C4-2B (cell line): ENCODE data around the gene SLC39A11.

ENCODE experiments used
- H3K27ac ChIP-seq: fragments of 450-650 bp; 2 replicates; pipeline ENCODE4 v1.5.1; 2017
- ZFX ChIP-seq: fragments of 450-650 bp; IDR thresholded peaks from 2 replicates; pipeline ENCODE4 v1.6.1; 2017
- TF ChIP-seq, protein P1 (sequence below): fragments of 450-650 bp; conservative IDR thresholded peaks from 2 replicates; pipeline ENCODE4 v1.5.1; 2017; ENCODE audit warnings: mild to moderate bottlenecking

SLC39A11 gene

DNA sequence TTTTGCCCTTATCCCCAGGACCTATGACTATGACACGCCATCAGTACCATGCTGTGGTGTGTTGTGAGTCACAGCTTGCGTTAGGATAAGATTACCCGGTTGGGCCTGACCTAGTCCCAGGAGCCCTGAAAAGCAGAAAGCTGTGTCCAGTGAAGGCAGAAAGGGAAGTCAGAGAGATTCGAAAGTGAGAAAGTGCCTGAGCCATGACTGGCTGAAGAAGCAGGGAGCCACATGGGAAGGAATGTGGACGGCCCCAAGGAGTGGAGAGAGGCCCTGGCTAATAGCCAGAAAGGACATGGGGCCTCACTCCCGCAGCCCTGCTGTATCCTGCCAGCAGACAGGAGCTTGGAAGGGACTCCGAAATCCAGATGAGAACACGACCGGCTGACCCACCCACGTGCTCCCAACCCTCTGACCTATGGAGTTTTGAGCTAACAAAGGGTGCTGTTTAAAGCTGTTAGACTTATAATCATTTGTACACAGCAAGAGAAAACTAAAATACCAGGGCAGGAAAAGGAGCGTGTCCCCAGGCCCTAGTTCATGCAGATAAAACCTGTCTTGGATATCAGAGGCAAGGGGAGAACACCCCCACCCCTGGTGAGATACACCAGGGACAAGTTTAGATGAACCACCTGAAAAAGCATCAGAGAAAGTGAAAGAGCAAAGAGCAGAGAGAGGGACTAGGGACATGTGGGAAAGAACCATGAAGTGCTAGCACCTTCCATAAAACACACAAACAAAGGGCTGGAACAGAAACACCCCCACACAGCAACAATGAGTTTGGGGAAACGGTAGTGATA is 115.3 kb downstream of the SLC39A11 start:
- no peak overlapping the region for H3K27ac ChIP-seq
- TF ChIP-seq, protein P1, sequence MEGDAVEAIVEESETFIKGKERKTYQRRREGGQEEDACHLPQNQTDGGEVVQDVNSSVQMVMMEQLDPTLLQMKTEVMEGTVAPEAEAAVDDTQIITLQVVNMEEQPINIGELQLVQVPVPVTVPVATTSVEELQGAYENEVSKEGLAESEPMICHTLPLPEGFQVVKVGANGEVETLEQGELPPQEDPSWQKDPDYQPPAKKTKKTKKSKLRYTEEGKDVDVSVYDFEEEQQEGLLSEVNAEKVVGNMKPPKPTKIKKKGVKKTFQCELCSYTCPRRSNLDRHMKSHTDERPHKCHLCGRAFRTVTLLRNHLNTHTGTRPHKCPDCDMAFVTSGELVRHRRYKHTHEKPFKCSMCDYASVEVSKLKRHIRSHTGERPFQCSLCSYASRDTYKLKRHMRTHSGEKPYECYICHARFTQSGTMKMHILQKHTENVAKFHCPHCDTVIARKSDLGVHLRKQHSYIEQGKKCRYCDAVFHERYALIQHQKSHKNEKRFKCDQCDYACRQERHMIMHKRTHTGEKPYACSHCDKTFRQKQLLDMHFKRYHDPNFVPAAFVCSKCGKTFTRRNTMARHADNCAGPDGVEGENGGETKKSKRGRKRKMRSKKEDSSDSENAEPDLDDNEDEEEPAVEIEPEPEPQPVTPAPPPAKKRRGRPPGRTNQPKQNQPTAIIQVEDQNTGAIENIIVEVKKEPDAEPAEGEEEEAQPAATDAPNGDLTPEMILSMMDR: no peak
- TF ChIP-seq ZFX: no peak

DNA sequence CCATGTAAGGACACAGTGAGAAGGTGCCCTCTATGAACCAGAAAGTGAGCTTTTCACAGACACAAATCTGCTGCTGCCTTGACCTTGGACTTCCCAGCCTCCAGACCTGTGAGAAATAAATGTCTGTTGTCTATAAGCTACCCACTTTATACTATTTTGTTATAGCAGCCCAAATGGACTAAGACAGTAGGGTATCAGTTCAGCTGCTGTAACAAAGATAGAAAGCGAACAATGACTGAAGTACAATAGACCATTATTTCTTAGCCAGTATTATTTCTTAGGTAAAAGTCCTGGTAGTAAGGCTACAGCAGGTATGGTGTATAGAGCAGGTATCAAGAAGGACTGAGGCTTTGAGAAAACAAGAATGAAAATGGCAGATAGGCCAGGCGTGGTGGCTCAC is 117.0 kb downstream of the SLC39A11 start:
- H3K27ac ChIP-seq: no peak overlapping the region
- TF ChIP-seq, protein P1: no peak
- no peak for TF ChIP-seq ZFX

- no peak for TF ChIP-seq ZFX
- TF ChIP-seq, protein P1: no peak
- no peak overlapping the region for H3K27ac ChIP-seq
Measured at GRCh38 chr17:72974605-72975232, 117.8 kb downstream of the SLC39A11 start.

- H3K27ac ChIP-seq: no peak overlapping the region
Measured at GRCh38 chr17:72972263-72972951, 120.1 kb downstream of the SLC39A11 start.

GRCh38 chr17:72971226-72971880 is 121.1 kb downstream of the SLC39A11 start:
- H3K27ac ChIP-seq: no peak overlapping the region

More at GRCh38 chr17:72972263-72972951, 120.1 kb downstream of the SLC39A11 start:
- TF ChIP-seq ZFX: no peak
- TF ChIP-seq, protein P1: no peak

DNA sequence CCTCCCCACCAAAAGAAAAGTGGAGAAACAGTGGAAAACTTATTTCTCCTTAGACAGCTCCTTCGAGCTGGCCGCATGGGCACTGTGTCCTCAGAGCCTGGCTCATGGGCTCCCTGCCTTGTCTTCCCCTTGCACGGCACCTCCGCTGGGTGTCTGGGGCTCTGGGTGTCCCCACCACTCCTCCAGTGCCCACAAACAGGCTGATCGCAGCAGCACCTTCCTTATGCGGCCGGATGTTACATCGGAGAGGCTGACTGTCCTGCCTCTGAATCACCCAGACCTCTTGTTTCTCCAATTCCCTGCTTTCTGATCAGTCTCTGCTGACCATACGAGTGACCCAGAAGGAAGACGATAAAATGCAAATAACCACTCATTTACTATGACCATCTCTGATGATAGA is 121.7 kb downstream of the SLC39A11 start:
- no peak overlapping the region for H3K27ac ChIP-seq
- TF ChIP-seq, protein P1: no peak
- no peak for TF ChIP-seq ZFX

More at GRCh38 chr17:72971226-72971880, 121.1 kb downstream of the SLC39A11 start:
- TF ChIP-seq ZFX: no peak
- TF ChIP-seq, protein P1: no peak
